Measurements from ENCODE around the gene SOCS1.
A peak's percentile ranks its signal among the peaks of the same experiment; 100 is the strongest.
"Not testable (repeated sequence)": the region's sequence is repeated elsewhere in the genome, so short reads cannot be mapped to it uniquely, and the experiment has no call there.

The SOCS1 gene

GRCh38 chr16:11224096-11224893, 31.7 kb downstream of the SOCS1 start:
- peak; percentile 96 for DNase-seq

- not testable (repeated sequence) for DNase-seq
Measured at GRCh38 chr16:11220507-11220906, 35.5 kb downstream of the SOCS1 start.

- DNase-seq, result no peak
Measured at GRCh38 chr16:11219178-11219577, 36.8 kb downstream of the SOCS1 start.

GRCh38 chr16:11218604-11218962, 37.4 kb downstream of the SOCS1 start:
- peak; percentile 67 for DNase-seq

GRCh38 chr16:11217651-11218603, 38.1 kb downstream of the SOCS1 start:
- DNase-seq, result no peak

GRCh38 chr16:11215935-11216556, 40.0 kb downstream of the SOCS1 start:
- peak; percentile 13 for DNase-seq

GRCh38 chr16:11213799-11214198, 42.2 kb downstream of the SOCS1 start:
- DNase-seq, result no peak

- no peak for DNase-seq
Measured at GRCh38 chr16:11213373-11213772, 42.6 kb downstream of the SOCS1 start.

- no peak for DNase-seq
Measured at GRCh38 chr16:11212798-11213196, 43.2 kb downstream of the SOCS1 start.

GRCh38 chr16:11211977-11212797, 43.8 kb downstream of the SOCS1 start:
- no peak for DNase-seq

GRCh38 chr16:11211061-11211976, 44.7 kb downstream of the SOCS1 start:
- DNase-seq, result no peak

- DNase-seq, result no peak
Measured at GRCh38 chr16:11210260-11210659, 45.7 kb downstream of the SOCS1 start.

- DNase-seq, result peak; percentile 80
Measured at GRCh38 chr16:11208916-11209665, 46.9 kb downstream of the SOCS1 start.

GRCh38 chr16:11207646-11208045, 48.4 kb downstream of the SOCS1 start:
- peak; percentile 36 for DNase-seq

- DNase-seq, result no peak
Measured at GRCh38 chr16:11205754-11206581, 50.0 kb downstream of the SOCS1 start.

GRCh38 chr16:11205065-11205699, 50.8 kb downstream of the SOCS1 start:
- DNase-seq, result no peak

- no peak for DNase-seq
Measured at GRCh38 chr16:11204513-11205047, 51.4 kb downstream of the SOCS1 start.

Data from OCI-M1 (cell line).